GDM1 (cell line): ENCODE data around the gene TFAP2C.
"Not testable (repeated sequence)": the region's sequence is repeated elsewhere in the genome, so short reads cannot be mapped to it uniquely, and the experiment has no call there.

ENCODE experiments used
- DNase-seq: peaks from one replicate; lab custom pipeline; 2025; lab: John Stamatoyannopoulos, UW

The TFAP2C gene

DNA sequence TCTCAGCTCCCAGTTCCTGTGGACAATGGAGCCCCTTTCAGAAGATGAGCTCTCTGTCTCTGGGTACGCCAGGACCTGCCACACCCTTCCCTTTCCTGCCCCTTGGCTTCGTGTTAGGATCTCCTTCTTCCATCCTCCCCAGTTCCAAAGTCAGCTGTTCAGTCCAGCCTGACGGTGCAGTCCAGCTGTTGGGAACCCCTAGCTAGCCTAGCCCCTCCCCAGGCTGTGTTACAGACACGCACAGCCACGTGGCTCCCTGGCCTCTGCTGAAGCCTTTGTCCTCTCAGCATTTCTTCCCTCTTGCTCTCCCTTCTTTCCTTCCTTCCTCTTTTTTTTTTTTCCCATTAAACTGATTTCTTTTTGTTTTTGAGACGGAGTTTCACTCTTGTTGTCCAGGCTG lies 12.4 kb upstream of the TFAP2C start:
- no peak for DNase-seq

GRCh38 chr20:56617489-56617888 lies 11.6 kb upstream of the TFAP2C start:
- no peak for DNase-seq

GRCh38 chr20:56621730-56622129 lies 7.4 kb upstream of the TFAP2C start:
- DNase-seq, result no peak

- not testable (repeated sequence) for DNase-seq
Observed at GRCh38 chr20:56623930-56624329, 5.2 kb upstream of the TFAP2C start.

GRCh38 chr20:56624786-56625681 lies 4.1 kb upstream of the TFAP2C start:
- no peak for DNase-seq

GRCh38 chr20:56625837-56626236 lies 3.3 kb upstream of the TFAP2C start:
- no peak for DNase-seq

DNA sequence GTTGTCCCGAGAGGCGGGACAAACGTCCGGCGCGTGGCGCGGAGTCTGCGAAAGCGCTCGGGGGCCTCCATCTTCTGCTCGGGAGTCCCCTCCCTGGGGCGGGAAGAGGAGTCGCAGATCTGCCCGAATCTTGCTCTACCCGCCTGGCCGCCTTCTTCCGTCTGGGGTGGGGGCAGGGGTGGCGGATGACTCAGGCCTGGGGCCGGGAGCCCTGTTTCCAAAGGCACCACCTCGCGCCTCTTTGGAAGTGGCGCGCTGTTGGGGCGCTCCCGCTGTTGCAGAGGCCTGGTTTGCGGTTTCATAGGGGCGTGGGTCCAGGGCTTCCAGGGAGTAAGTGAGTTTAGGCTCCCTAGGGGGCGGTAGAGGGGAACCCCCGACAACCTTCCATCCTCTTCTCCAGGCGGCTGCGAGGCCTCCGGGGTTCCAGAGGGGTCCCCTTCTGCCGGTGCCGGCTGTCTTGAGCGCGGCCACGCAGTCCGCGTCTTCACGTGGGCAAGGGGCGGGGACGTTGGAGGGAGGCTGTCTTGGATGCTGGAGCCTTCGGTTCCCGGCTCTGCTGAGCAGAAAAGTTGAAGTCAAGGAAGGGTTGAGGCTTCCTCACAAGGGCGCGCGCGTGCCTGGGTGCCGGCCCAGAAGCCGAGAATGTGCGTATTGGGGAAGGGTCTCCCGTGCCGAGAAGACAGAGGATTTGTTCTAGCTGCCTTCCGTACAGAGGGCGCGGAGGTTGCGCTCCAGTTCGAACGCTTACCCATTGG lies 2.6 kb upstream of the TFAP2C start:
- no peak for DNase-seq

GRCh38 chr20:56627122-56628014 lies 1.7 kb upstream of the TFAP2C start:
- DNase-seq, result no peak

GRCh38 chr20:56628015-56628872 lies 862 bp upstream of the TFAP2C start:
- no peak for DNase-seq

DNA sequence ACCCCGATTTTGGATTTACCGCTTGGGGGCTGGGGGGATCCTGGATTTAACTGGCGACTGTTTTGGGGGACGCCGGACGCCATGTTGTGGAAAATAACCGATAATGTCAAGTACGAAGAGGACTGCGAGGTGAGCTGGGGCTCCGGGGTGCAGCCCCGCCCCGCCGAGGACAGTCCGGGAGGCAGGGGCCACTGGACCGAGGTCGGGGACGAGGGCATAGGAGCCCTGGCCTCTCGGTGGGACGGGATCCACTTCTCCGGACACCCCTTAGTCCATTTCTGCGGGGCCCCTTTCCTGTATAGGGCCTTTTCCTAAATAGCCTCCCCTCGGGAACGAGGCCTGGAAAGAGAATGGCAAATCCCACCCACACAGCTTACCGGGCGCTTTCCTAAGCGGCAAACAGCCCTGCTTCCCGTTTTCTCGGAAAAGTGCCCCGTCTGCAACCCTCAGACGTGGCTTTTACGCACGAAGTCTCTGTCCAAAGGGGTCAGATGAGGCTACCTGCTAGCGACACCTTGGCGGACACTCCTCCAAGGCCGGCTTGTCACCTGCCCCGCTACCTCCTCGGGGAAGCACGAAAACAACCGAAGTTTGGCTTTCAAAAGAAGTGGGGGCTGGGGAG lies 469 bp downstream of the TFAP2C start:
- no peak for DNase-seq

DNA sequence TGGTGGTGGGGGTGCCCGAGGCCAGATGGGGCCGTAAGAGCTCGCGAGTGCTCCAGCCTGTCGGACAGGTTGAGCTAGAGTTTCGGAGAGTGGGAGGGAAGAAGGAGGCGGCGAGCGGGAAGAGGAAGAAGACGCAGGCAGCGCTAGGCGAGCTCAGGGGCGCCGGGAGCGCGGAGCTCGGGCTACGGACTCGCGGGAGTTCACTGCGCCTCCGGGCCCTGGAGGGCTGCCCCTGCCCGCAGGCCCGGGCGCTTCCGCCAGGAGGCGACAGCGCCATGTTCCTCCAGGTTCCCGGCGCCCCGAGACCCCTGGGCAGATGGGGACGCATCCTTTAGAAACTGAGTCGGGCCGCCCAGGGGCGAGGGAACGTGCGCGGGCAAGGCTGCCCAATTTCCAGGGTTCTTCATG lies 984 bp downstream of the TFAP2C start:
- DNase-seq, result no peak

DNA sequence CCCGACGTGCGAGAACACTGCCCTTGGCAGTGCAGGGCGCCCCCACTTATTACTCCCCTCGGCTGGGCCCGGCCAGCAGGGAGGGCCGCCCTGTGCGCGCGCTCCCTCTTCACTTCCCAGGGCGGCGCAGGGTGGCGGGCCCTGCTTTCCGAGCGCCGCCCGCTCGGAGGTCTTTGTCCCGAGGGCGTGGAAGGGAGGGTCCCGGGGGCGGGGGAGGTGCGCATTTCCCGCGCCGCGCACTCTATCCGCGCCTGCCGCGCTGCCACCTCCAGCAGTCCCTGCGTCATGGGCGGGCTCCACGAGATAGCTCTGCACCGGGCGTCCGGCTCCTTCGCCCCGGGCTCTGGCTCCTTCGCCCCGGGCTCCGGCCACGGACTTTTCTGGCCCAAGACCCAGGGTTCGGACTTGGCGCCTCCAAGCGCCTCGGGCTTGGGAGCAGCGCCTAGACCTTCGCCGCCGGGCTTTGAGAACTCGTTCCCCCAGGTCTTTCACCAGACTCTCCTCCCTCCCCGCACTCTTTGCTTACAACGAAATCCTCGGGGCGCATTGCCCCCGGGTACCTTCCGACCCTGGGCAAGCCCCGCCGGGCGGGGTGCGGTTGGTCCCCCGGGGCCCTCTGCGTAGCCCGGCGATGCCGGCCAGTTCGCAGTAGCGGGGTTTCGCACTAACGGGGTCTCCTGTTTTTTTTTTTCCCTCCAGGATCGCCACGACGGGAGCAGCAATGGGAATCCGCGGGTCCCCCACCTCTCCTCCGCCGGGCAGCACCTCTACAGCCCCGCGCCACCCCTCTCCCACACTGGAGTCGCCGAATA lies 1.6 kb downstream of the TFAP2C start:
- DNase-seq, result no peak

- DNase-seq, result no peak
Observed at GRCh38 chr20:56631318-56631989, 2.3 kb downstream of the TFAP2C start.

- no peak for DNase-seq
Observed at GRCh38 chr20:56631990-56632327, 2.9 kb downstream of the TFAP2C start.

DNA sequence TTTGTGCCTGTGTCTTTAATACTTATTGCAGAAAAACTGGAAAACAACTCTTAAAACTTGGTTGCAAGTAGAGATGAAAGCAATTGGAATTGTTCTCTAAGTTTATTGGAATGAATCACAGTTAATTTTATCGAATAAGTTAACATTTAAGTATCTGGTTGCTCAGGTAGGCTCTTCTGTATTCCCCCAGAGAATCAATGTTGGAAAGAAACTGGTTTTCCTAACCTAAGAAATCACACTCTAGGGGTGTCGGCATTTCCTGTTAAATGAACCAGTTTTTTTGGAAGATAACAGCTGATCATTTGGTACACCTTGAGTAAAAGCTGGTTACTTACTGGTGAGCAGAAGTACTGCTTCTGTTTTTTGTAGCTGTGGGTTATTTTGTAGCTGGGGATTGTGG lies 5.2 kb downstream of the TFAP2C start:
- DNase-seq, result no peak

GRCh38 chr20:56634735-56635385 lies 5.8 kb downstream of the TFAP2C start:
- DNase-seq, result no peak

DNA sequence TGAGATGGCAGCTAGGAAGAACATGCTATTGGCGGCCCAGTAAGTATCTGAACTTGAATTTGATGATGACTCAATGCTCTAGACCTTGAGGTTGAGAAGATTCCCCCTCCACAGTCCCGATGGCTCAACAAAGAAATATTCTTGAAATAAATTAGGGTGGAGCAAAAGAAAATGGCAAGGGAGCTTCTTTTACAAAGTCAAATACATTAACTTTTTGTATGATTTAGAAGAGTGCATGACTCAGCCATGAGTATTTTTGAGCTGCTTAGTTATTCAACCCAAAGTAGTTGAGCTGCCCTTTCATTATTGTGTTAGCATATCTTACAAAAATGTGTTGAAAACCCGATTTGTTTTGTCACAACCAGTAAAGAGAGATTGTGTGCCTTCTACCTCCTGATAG lies 7.6 kb downstream of the TFAP2C start:
- DNase-seq, result no peak

GRCh38 chr20:56637576-56637975 lies 8.5 kb downstream of the TFAP2C start:
- DNase-seq, result no peak

- DNase-seq, result no peak
Observed at GRCh38 chr20:56646599-56646998, 17.5 kb downstream of the TFAP2C start.
